ENCODE results near the gene FAM200B. TPM values are rescaled to one million over a fixed set of nuclear protein-coding genes. Genes with fewer than 3 reads are reported as not detected.

The FAM200B gene
- total and polyA plus RNA-seq, 2 of the 4 experiments (the other 2 are of a cell fraction) = 16.7 to 18.5 TPM

- no TSS peak for BruUV-seq (replicated peaks)
- H3K4me3 ChIP-seq (ENCODE audit: insufficient read depth, low read depth, low read length) = no peak overlapping the region
Observed at GRCh38 chr4:15667006-15667405, 14.6 kb upstream of the FAM200B start.

More at GRCh38 chr4:15667006-15667405, 14.6 kb upstream of the FAM200B start:
- Histone ChIP-seq H2BK20ac (ENCODE audit: low read depth, low read length) (no peak overlapping the region), H3K23ac (ENCODE audit: low read depth, low read length) (no peak overlapping the region), H3K79me1 (ENCODE audit: low read depth in 1 of 2, low read length in 2 of 2) (peaks cover 17 to 45% of the 10 kb centered on the region in 2 experiments; a peak in 3 of 4 replicates), H2AK5ac (ENCODE audit: low read depth, low read length) (no peak overlapping the region), H2AFZ (replicated peaks; ENCODE audit: low read length, poor library complexity) (no peak overlapping the region), H4K5ac (ENCODE audit: low read depth, low read length) (0 out of 2 replicates have a peak overlapping the region, but pooled peaks have one; percentile 50), H4K8ac (ENCODE audit: low read depth in 2 of 2, low read length in 2 of 2) (no peak overlapping the region), H2AK9ac (replicated peaks; ENCODE audit: low read depth, low read length, poor library complexity) (no peak overlapping the region), H3K36me3 (ENCODE audit: control insufficient read depth, insufficient read depth, low read length) (0 out of 2 replicates have a peak, but pooled peaks cover 2% of the 10 kb centered on the region), H3K9me3 (ENCODE audit: control insufficient read depth, insufficient read depth, low read length) (no peaks in the 10 kb centered on the region), H2BK120ac (ENCODE audit: low read depth, low read length) (no peak overlapping the region), H3K4ac (ENCODE audit: low read depth, low read length) (no peak overlapping the region), H3K56ac (ENCODE audit: extremely low read depth, insufficient read depth, low read length) (no peak overlapping the region), H3K4me2 (ENCODE audit: low read depth, low read length) (no peak overlapping the region), H3K18ac (ENCODE audit: low read depth, low read length) (no peak overlapping the region), H3K14ac (replicated peaks; ENCODE audit: low read depth, low read length) (no peak overlapping the region), H4K20me1 (ENCODE audit: insufficient read depth, low read length) (no peaks in the 10 kb centered on the region), H3K4me1 (ENCODE audit: control insufficient read depth, insufficient read depth, low read length) (peaks cover 5% of the 10 kb centered on the region; the same call in 1 of the 2 replicates), H3K27ac (ENCODE audit: insufficient read depth, low read length) (no peak overlapping the region), H4K91ac (ENCODE audit: insufficient read depth, low read depth, low read length) (no peak overlapping the region), H2BK5ac (ENCODE audit: low read depth, low read length, poor library complexity, severe bottlenecking) (no peak overlapping the region), H3K9me1 (ENCODE audit: insufficient read depth, low read length) (peaks cover 9% of the 10 kb centered on the region; the same call in 1 of the 2 replicates), H3K9ac (ENCODE audit: low read depth, low read length) (no peak overlapping the region), H2BK15ac (ENCODE audit: low read depth, low read length) (no peak overlapping the region), H3K27me3 (ENCODE audit: control insufficient read depth, insufficient read depth, low read length) (no peaks in the 10 kb centered on the region)
- dilution Hi-C loops (cut with HindIII; ENCODE audit: low sequenced_read_pairs, unreplicated experiment) (no loop called here), in situ Hi-C loops (cut with MboI; ENCODE audit: low sequenced_read_pairs) (no loop called here), intact Hi-C loops (cut with micrococcal nuclease) (no loop called here)
- DNase-seq (no peak), ATAC-seq (ENCODE audit: low read depth) (no peak)
- TF ChIP-seq MAFK (IDR thresholded peaks at IDR 0.05; ENCODE audit: low read depth, low read length) = no peak
- TF ChIP-seq CHD1 (IDR thresholded peaks at IDR 0.05; ENCODE audit: low read depth, low read length) = no peak
- no peak for TF ChIP-seq MXI1 (IDR thresholded peaks at IDR 0.05; ENCODE audit: borderline replicate concordance, low read depth, low read length)
- no peak for TF ChIP-seq BHLHE40 (IDR thresholded peaks at IDR 0.05; ENCODE audit: low read depth, low read length)
- TF ChIP-seq SMC3 (IDR thresholded peaks at IDR 0.05; ENCODE audit: low read depth, low read length) = no peak
- TF ChIP-seq RCOR1 (IDR thresholded peaks at IDR 0.05; ENCODE audit: insufficient replicate concordance, low read length) = no peak
- no peak for TF ChIP-seq RAD21 (IDR thresholded peaks at IDR 0.05; ENCODE audit: low read length)
- TF ChIP-seq, protein P1, sequence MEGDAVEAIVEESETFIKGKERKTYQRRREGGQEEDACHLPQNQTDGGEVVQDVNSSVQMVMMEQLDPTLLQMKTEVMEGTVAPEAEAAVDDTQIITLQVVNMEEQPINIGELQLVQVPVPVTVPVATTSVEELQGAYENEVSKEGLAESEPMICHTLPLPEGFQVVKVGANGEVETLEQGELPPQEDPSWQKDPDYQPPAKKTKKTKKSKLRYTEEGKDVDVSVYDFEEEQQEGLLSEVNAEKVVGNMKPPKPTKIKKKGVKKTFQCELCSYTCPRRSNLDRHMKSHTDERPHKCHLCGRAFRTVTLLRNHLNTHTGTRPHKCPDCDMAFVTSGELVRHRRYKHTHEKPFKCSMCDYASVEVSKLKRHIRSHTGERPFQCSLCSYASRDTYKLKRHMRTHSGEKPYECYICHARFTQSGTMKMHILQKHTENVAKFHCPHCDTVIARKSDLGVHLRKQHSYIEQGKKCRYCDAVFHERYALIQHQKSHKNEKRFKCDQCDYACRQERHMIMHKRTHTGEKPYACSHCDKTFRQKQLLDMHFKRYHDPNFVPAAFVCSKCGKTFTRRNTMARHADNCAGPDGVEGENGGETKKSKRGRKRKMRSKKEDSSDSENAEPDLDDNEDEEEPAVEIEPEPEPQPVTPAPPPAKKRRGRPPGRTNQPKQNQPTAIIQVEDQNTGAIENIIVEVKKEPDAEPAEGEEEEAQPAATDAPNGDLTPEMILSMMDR (conservative IDR thresholded peaks at IDR 0.05; ENCODE audit: low read depth, low read length) = no peak
- no peak for TF ChIP-seq FOS (IDR thresholded peaks at IDR 0.05; ENCODE audit: low read depth, low read length)
- TF ChIP-seq, protein P2, sequence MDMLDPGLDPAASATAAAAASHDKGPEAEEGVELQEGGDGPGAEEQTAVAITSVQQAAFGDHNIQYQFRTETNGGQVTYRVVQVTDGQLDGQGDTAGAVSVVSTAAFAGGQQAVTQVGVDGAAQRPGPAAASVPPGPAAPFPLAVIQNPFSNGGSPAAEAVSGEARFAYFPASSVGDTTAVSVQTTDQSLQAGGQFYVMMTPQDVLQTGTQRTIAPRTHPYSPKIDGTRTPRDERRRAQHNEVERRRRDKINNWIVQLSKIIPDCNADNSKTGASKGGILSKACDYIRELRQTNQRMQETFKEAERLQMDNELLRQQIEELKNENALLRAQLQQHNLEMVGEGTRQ (IDR thresholded peaks at IDR 0.05; ENCODE audit: low read depth, low read length) = no peak
- no peak for TF ChIP-seq RFX5 (IDR thresholded peaks at IDR 0.05; ENCODE audit: low read depth, low read length)
- no peak for TF ChIP-seq CEBPB (IDR thresholded peaks at IDR 0.05; ENCODE audit: low read depth, low read length)
- TF ChIP-seq, protein P3, sequence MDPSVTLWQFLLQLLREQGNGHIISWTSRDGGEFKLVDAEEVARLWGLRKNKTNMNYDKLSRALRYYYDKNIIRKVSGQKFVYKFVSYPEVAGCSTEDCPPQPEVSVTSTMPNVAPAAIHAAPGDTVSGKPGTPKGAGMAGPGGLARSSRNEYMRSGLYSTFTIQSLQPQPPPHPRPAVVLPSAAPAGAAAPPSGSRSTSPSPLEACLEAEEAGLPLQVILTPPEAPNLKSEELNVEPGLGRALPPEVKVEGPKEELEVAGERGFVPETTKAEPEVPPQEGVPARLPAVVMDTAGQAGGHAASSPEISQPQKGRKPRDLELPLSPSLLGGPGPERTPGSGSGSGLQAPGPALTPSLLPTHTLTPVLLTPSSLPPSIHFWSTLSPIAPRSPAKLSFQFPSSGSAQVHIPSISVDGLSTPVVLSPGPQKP (IDR thresholded peaks at IDR 0.05; ENCODE audit: borderline replicate concordance, low read depth, low read length) = no peak
- TF ChIP-seq POLR2A (IDR thresholded peaks at IDR 0.05; ENCODE audit: low read depth, low read length) = no peak
- TF ChIP-seq MAZ (IDR thresholded peaks at IDR 0.05; ENCODE audit: borderline replicate concordance, low read depth, low read length) = no peak
- TF ChIP-seq NFE2L2 (IDR thresholded peaks at IDR 0.05; ENCODE audit: low read depth, low read length) = no peak
- CTCF ChIA-PET = interaction anchor here (0.6 to 0.8 kb wide), 3 partner anchors 11 to 1850 kb away, joined by 4 to 10 read pairs (median 5); no protein-coding TSS in a partner anchor
- no CpG with 5 or more reads among the region's 4 CpGs for WGBS, 2 experiments (ENCODE audit: extremely low coverage in 2 of 2, insufficient read length in 1 of 2)
- POLR2A ChIA-PET (ENCODE audit: unreplicated experiment) = no interaction called here

Data from IMR-90 (cell line).